HEK293 (cell line): ENCODE results near the gene RASA3.
A peak's percentile ranks its signal among the peaks of the same experiment; 100 is the strongest.

Source experiments
- CTCF ChIA-PET: fragments of 350-600 bp; formaldehyde crosslinking; extraction: SDS; loops from one replicate; lab custom pipeline; 2021; ENCODE audit warnings: antibody characterized with exemption; lab: Yijun Ruan, JAX
- POLR2A ChIA-PET: fragments of 300-600 bp; formaldehyde crosslinking; extraction: SDS; loops from one replicate; lab custom pipeline; 2020; ENCODE audit warnings: antibody characterized with exemption, inconsistent platforms; lab: Yijun Ruan, JAX
- H3K27ac ChIP-seq: fragments of 200-500 bp; sonication (Bioruptor generic); 2 replicates; pipeline ENCODE4 v1.5.1; 2014; ENCODE audit warnings: low read depth, low read length, control low read depth, inconsistent platforms; ENCODE audit errors: extremely low read depth
- H3K36me3 ChIP-seq, 2 experiments: fragments of 200-500 bp in 1 of 2; sonication (Bioruptor generic) in 1 of 2; 1 replicate in 1 of 2; 2 replicates in 1 of 2; pipeline ENCODE4 v1.5.1; 2014 to 2017; ENCODE audit warnings: inconsistent platforms in 2 of 2, low read length in 2 of 2; ENCODE audit not compliant: control insufficient read depth in 2 of 2, insufficient read depth in 1 of 2
- H3K4me1 ChIP-seq: fragments of 200-500 bp; sonication (Bioruptor generic); 2 replicates; pipeline ENCODE4 v1.5.1; 2014; ENCODE audit warnings: mild to moderate bottlenecking, low read length, inconsistent platforms; ENCODE audit not compliant: control insufficient read depth, insufficient read depth
- H3K4me3 ChIP-seq: 2 replicates; pipeline ENCODE4 v1.5.1; 2011; ENCODE audit warnings: low read depth, mild to moderate bottlenecking, control low read depth, low read length, moderate library complexity
- H3K9me3 ChIP-seq: fragments of 200-500 bp; sonication (Bioruptor generic); 2 replicates; pipeline ENCODE4 v1.5.1; 2014; ENCODE audit warnings: low read depth, low read length, inconsistent platforms; ENCODE audit not compliant: control insufficient read depth, insufficient read depth
- HIC1 ChIP-seq: fragments of 450-650 bp; formaldehyde crosslinking; IDR thresholded peaks from 2 replicates; pipeline ENCODE4 v1.5.1; 2016; ENCODE audit warnings: missing biosample characterization, missing genetic modification characterization
- KLF16 ChIP-seq: fragments of 450-650 bp; formaldehyde crosslinking; IDR thresholded peaks from 2 replicates; pipeline ENCODE4 v1.5.1; 2017; ENCODE audit warnings: missing biosample characterization, missing genetic modification characterization
- SCRT1 ChIP-seq: fragments of 450-650 bp; formaldehyde crosslinking; IDR thresholded peaks from 2 replicates; pipeline ENCODE4 v1.5.1; 2016; ENCODE audit warnings: missing biosample characterization, missing genetic modification characterization, borderline replicate concordance
- SP2 ChIP-seq: fragments of 450-650 bp; formaldehyde crosslinking; IDR thresholded peaks from 2 replicates; pipeline ENCODE4 v1.5.1; 2016; ENCODE audit warnings: missing biosample characterization, missing genetic modification characterization
- SP7 ChIP-seq: fragments of 450-650 bp; formaldehyde crosslinking; IDR thresholded peaks from 2 replicates; pipeline ENCODE4 v1.5.1; 2016; ENCODE audit warnings: missing biosample characterization, missing genetic modification characterization
- TSHZ1 ChIP-seq: fragments of 450-650 bp; formaldehyde crosslinking; IDR thresholded peaks from 2 replicates; pipeline ENCODE4 v1.5.1; 2016; ENCODE audit warnings: missing biosample characterization, missing genetic modification characterization, borderline replicate concordance
- ZBTB49 ChIP-seq: fragments of 450-650 bp; formaldehyde crosslinking; IDR thresholded peaks from 2 replicates; pipeline ENCODE4 v1.5.1; 2016; ENCODE audit warnings: missing biosample characterization, missing genetic modification characterization, low read depth
- ZFHX2 ChIP-seq: fragments of 450-650 bp; formaldehyde crosslinking; conservative IDR thresholded peaks from 2 replicates; pipeline ENCODE4 v1.5.1; 2016; ENCODE audit warnings: missing biosample characterization, missing genetic modification characterization
- ZFP41 ChIP-seq: fragments of 450-650 bp; formaldehyde crosslinking; IDR thresholded peaks from 2 replicates; pipeline ENCODE4 v1.5.1; 2016; ENCODE audit warnings: missing biosample characterization, missing genetic modification characterization, borderline replicate concordance
- ZIC2 ChIP-seq: fragments of 450-650 bp; formaldehyde crosslinking; IDR thresholded peaks from 2 replicates; pipeline ENCODE4 v1.5.1; 2016; ENCODE audit warnings: missing biosample characterization, missing genetic modification characterization
- ZNF146 ChIP-seq: fragments of 450-650 bp; formaldehyde crosslinking; IDR thresholded peaks from 2 replicates; pipeline ENCODE4 v1.5.1; 2016; ENCODE audit warnings: missing biosample characterization, missing genetic modification characterization
- ZNF2 ChIP-seq: fragments of 450-650 bp; formaldehyde crosslinking; IDR thresholded peaks from 2 replicates; pipeline ENCODE4 v1.5.1; 2016; ENCODE audit warnings: missing biosample characterization, missing genetic modification characterization
- ZNF24 ChIP-seq: fragments of 450-650 bp; formaldehyde crosslinking; IDR thresholded peaks from 2 replicates; pipeline ENCODE4 v1.5.1; 2016; ENCODE audit warnings: missing biosample characterization, missing genetic modification characterization
- ZNF266 ChIP-seq: fragments of 450-650 bp; formaldehyde crosslinking; IDR thresholded peaks from 2 replicates; pipeline ENCODE4 v1.5.1; 2016; ENCODE audit warnings: missing biosample characterization, missing genetic modification characterization, low read depth
- ZNF354C ChIP-seq: fragments of 450-650 bp; formaldehyde crosslinking; IDR thresholded peaks from 2 replicates; pipeline ENCODE4 v1.5.1; 2016; ENCODE audit warnings: missing biosample characterization, missing genetic modification characterization, low read depth, borderline replicate concordance
- ZNF521 ChIP-seq: fragments of 450-650 bp; formaldehyde crosslinking; IDR thresholded peaks from 2 replicates; pipeline ENCODE4 v1.5.1; 2017; ENCODE audit warnings: missing biosample characterization, mild to moderate bottlenecking, missing genetic modification characterization
- ZNF529 ChIP-seq: fragments of 450-650 bp; formaldehyde crosslinking; IDR thresholded peaks from 2 replicates; pipeline ENCODE4 v1.5.1; 2017; ENCODE audit warnings: missing genetic modification characterization, missing biosample characterization; ENCODE audit not compliant: insufficient replicate concordance
- ZNF549 ChIP-seq: fragments of 450-650 bp; IDR thresholded peaks from 2 replicates; pipeline ENCODE4 v1.5.1; 2018; ENCODE audit warnings: missing biosample characterization, missing genetic modification characterization, mild to moderate bottlenecking, inconsistent platforms, moderate library complexity
- ZNF555 ChIP-seq: fragments of 450-650 bp; formaldehyde crosslinking; conservative IDR thresholded peaks from 2 replicates; pipeline ENCODE4 v1.5.1; 2017; ENCODE audit warnings: missing biosample characterization, mild to moderate bottlenecking, missing genetic modification characterization, inconsistent platforms
- ZNF560 ChIP-seq: fragments of 450-650 bp; formaldehyde crosslinking; IDR thresholded peaks from 2 replicates; pipeline ENCODE4 v1.5.1; 2017; ENCODE audit warnings: missing biosample characterization, missing genetic modification characterization, borderline replicate concordance
- ZNF610 ChIP-seq: fragments of 450-650 bp; formaldehyde crosslinking; IDR thresholded peaks from 2 replicates; pipeline ENCODE4 v1.5.1; 2016; ENCODE audit warnings: missing biosample characterization, missing genetic modification characterization, borderline replicate concordance
- TF ChIP-seq, protein P1 (sequence below): fragments of 450-650 bp; formaldehyde crosslinking; IDR thresholded peaks from 2 replicates; pipeline ENCODE4 v1.5.1; 2016; ENCODE audit warnings: missing biosample characterization, missing genetic modification characterization

The RASA3 gene

GRCh38 chr13:114037674-114038073 lies 94.7 kb downstream of the RASA3 start (continued):
- TF ChIP-seq TSHZ1 (tag by site-specific recombination) (no peak), ZNF549 (no peak), SP2 (no peak), ZNF529 (tag by site-specific recombination) (no peak), ZNF2 (no peak), ZBTB49 (tag by site-specific recombination) (no peak), ZNF146 (tag by site-specific recombination) (no peak), ZNF610 (no peak), SCRT1 (tag by site-specific recombination) (no peak)
- TF ChIP-seq, protein P1, sequence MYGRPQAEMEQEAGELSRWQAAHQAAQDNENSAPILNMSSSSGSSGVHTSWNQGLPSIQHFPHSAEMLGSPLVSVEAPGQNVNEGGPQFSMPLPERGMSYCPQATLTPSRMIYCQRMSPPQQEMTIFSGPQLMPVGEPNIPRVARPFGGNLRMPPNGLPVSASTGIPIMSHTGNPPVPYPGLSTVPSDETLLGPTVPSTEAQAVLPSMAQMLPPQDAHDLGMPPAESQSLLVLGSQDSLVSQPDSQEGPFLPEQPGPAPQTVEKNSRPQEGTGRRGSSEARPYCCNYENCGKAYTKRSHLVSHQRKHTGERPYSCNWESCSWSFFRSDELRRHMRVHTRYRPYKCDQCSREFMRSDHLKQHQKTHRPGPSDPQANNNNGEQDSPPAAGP = no peak

- Histone ChIP-seq H3K27ac (no peak overlapping the region), H3K36me3 (no peaks in the 10 kb centered on the region), H3K4me1 (no peaks in the 10 kb centered on the region), H3K9me3 (no peaks in the 10 kb centered on the region), H3K4me3 (no peak overlapping the region)
- no peak for TF ChIP-seq ZNF266
- peak; percentile 32; the same call in 1 of the 2 replicates for TF ChIP-seq HIC1 (tag by site-specific recombination)
- TF ChIP-seq ZNF24 (tag by site-specific recombination) = no peak
- TF ChIP-seq ZNF555 (tag by site-specific recombination) = no peak
- no peak for TF ChIP-seq SP7 (tag by site-specific recombination)
- TF ChIP-seq ZNF521 (tag by site-specific recombination) = no peak
- TF ChIP-seq ZNF354C (tag by site-specific recombination) = no peak
- TF ChIP-seq ZNF146 (tag by site-specific recombination) = no peak
- TF ChIP-seq KLF16 (tag by site-specific recombination) = no peak
- peak; percentile 22; the same call in 1 of the 2 replicates for TF ChIP-seq ZFHX2 (tag by site-specific recombination)
- no peak for TF ChIP-seq ZFP41
- TF ChIP-seq ZIC2 (tag by site-specific recombination) = peak; percentile 57
- TF ChIP-seq ZNF560 (tag by site-specific recombination) = no peak
- ChIA-PET CTCF (no interaction called here), POLR2A (no interaction called here)
Measured at GRCh38 chr13:114035583-114036531, 96.6 kb downstream of the RASA3 start.
